Activated CD4-positive, alpha-beta T cell treated with anti-CD3 and anti-CD28 coated beads, Interleukin-2, amount 50 U/mL, for 48 hours (primary cell): Measurements from ENCODE around the gene FOXQ1.
A peak's percentile ranks its signal among the peaks of the same experiment; 100 is the strongest.

Source experiments
- DNase-seq, 2 experiments: peaks; one replicate each; pipeline ENCODE4 v3.0.0-alpha.2; 2020

FOXQ1 gene

GRCh38 chr6:1311400-1312202, at the start of gene FOXQ1:
Gene FOXQ1, plus strand, starts transcription at chr6:1312098. Its CDS starts 607 bp downstream, at chr6:1312705.
- peak; percentile 15 to 31 for DNase-seq

- no peak for DNase-seq
These were observed 49.2 kb upstream of the FOXQ1 start for GRCh38 chr6:1262704-1263038.

GRCh38 chr6:1263039-1263849, 48.7 kb upstream of the FOXQ1 start:
- DNase-seq: peak in 1 of 2 experiments; percentile 1

- no peak for DNase-seq
These were observed 48.0 kb upstream of the FOXQ1 start for GRCh38 chr6:1263850-1264377.

- DNase-seq: no peak
These were observed 47.1 kb upstream of the FOXQ1 start for GRCh38 chr6:1264619-1265445.

GRCh38 chr6:1266686-1267056, 45.2 kb upstream of the FOXQ1 start:
- DNase-seq: no peak

- DNase-seq: no peak
These were observed 44.7 kb upstream of the FOXQ1 start for GRCh38 chr6:1267057-1267732.

- DNase-seq: no peak
These were observed 43.8 kb upstream of the FOXQ1 start for GRCh38 chr6:1267790-1268762.

- DNase-seq: no peak
These were observed 40.7 kb upstream of the FOXQ1 start for GRCh38 chr6:1271071-1271763.

- DNase-seq: no peak
These were observed 33.7 kb upstream of the FOXQ1 start for GRCh38 chr6:1278061-1278720.

- no peak for DNase-seq
These were observed 32.8 kb upstream of the FOXQ1 start for GRCh38 chr6:1279065-1279464.

GRCh38 chr6:1280666-1281300, 31.1 kb upstream of the FOXQ1 start:
- no peak for DNase-seq

- DNase-seq: no peak
These were observed 30.2 kb upstream of the FOXQ1 start for GRCh38 chr6:1281746-1282145.

GRCh38 chr6:1283501-1283900, 28.4 kb upstream of the FOXQ1 start:
- no peak for DNase-seq

- no peak for DNase-seq
These were observed 26.3 kb upstream of the FOXQ1 start for GRCh38 chr6:1285556-1285955.

- DNase-seq: no peak
These were observed 25.9 kb upstream of the FOXQ1 start for GRCh38 chr6:1285956-1286355.

GRCh38 chr6:1287103-1287591, 24.8 kb upstream of the FOXQ1 start:
- no peak for DNase-seq

- no peak for DNase-seq
These were observed 21.8 kb upstream of the FOXQ1 start for GRCh38 chr6:1290086-1290485.

GRCh38 chr6:1290805-1291204, 21.1 kb upstream of the FOXQ1 start:
- no peak for DNase-seq
